ENCODE data around the gene DSC1.
"Not testable (repeated sequence)": the region's sequence is repeated elsewhere in the genome, so short reads cannot be mapped to it uniquely, and the experiment has no call there.

The DSC1 gene

GRCh38 chr18:31171144-31171839 is 8.6 kb upstream of the DSC1 start:
- no peak for DNase-seq

GRCh38 chr18:31170335-31170734 is 7.7 kb upstream of the DSC1 start:
- DNase-seq, result no peak

GRCh38 chr18:31162419-31162793 is 250 bp downstream of the DSC1 start:
- no peak for DNase-seq

- DNase-seq, result no peak
These were observed 768 bp downstream of the DSC1 start for GRCh38 chr18:31161757-31162418.

GRCh38 chr18:31156821-31157763 is 5.6 kb downstream of the DSC1 start:
- no peak for DNase-seq

- DNase-seq, result no peak
These were observed 7.2 kb downstream of the DSC1 start for GRCh38 chr18:31155498-31155897.

GRCh38 chr18:31154181-31154580 is 8.5 kb downstream of the DSC1 start:
- DNase-seq, result no peak

- no peak for DNase-seq
These were observed 13.3 kb downstream of the DSC1 start for GRCh38 chr18:31149351-31149750.

- DNase-seq, result no peak
These were observed 14.1 kb downstream of the DSC1 start for GRCh38 chr18:31148600-31148999.

GRCh38 chr18:31146809-31147208 is 15.8 kb downstream of the DSC1 start:
- DNase-seq, result no peak

GRCh38 chr18:31143025-31143424 is 19.6 kb downstream of the DSC1 start:
- DNase-seq, result no peak

- no peak for DNase-seq
These were observed 23.9 kb downstream of the DSC1 start for GRCh38 chr18:31138709-31139108.

GRCh38 chr18:31134988-31135529 is 27.6 kb downstream of the DSC1 start:
- DNase-seq, result no peak

GRCh38 chr18:31129398-31130115 is 33.1 kb downstream of the DSC1 start:
- no peak for DNase-seq

GRCh38 chr18:31125878-31126277 is 36.8 kb downstream of the DSC1 start:
- no peak for DNase-seq

- DNase-seq, result not testable (repeated sequence)
These were observed 39.5 kb downstream of the DSC1 start for GRCh38 chr18:31123125-31123524.

GRCh38 chr18:31120594-31120993 is 42.1 kb downstream of the DSC1 start:
- DNase-seq, result no peak

- no peak for DNase-seq
These were observed 45.6 kb downstream of the DSC1 start for GRCh38 chr18:31116853-31117595.

GRCh38 chr18:31112804-31113203 is 49.9 kb downstream of the DSC1 start:
- no peak for DNase-seq

- no peak for DNase-seq
These were observed 56.9 kb downstream of the DSC1 start for GRCh38 chr18:31105733-31106132.

- no peak for DNase-seq
These were observed 58.2 kb downstream of the DSC1 start for GRCh38 chr18:31104444-31104843.

GRCh38 chr18:31103423-31103822 is 59.2 kb downstream of the DSC1 start:
- DNase-seq, result no peak
